Upper lobe of left lung (tissue), 6 donors: ENCODE measurements around the gene ARGLU1. TPM values are rescaled to one million over a fixed set of nuclear protein-coding genes. Genes with fewer than 3 reads are reported as not detected.
A peak's percentile ranks its signal among the peaks of the same experiment; 100 is the strongest.

ENCODE experiments used
- ATAC-seq, 2 donors: fragments of 200-7000 bp; cut with Tn5 transposase; one replicate each; pipeline ENCODE4 v1.9.1; 2022; ENCODE audit warnings: mild to moderate bottlenecking in 2 of 2, moderate library complexity in 2 of 2; ENCODE audit not compliant: low FRiP score in 2 of 2
- DNase-seq, 2 donors: peaks; one replicate each; pipeline ENCODE4 v3.0.0-alpha.2; 2019 to 2020
- H3K27ac ChIP-seq, 4 donors: fragments of 200-600 bp; sonication (generic); one replicate each; pipeline ENCODE4 v1.5.1; 2016 to 2019
- H3K27me3 ChIP-seq, 4 donors: fragments of 200-600 bp; sonication (generic); one replicate each; pipeline ENCODE4 v1.5.1; 2017 to 2019
- H3K36me3 ChIP-seq, 4 donors: fragments of 200-600 bp; sonication (generic); one replicate each; pipeline ENCODE4 v1.5.1; 2016 to 2019
- H3K4me1 ChIP-seq, 4 donors: fragments of 200-600 bp; sonication (generic); one replicate each; pipeline ENCODE4 v1.5.1; 2018 to 2019
- H3K4me3 ChIP-seq, 4 donors: fragments of 200-600 bp; sonication (generic); one replicate each; pipeline ENCODE4 v1.5.1; 2017 to 2019; ENCODE audit warnings: mild to moderate bottlenecking in 2 of 4, moderate library complexity in 1 of 4
- H3K9me3 ChIP-seq, 4 donors: fragments of 200-600 bp; sonication (generic); one replicate each; pipeline ENCODE4 v1.5.1; 2018 to 2019
- EP300 ChIP-seq, 4 donors: sonication (generic); formaldehyde crosslinking; IDR thresholded peaks; one replicate each; pipeline ENCODE4 v1.5.1; 2017; ENCODE audit warnings: antibody characterized with exemption in 4 of 4, control low read depth in 2 of 4
- POLR2A ChIP-seq, 4 donors: fragments of 450-650 bp; IDR thresholded peaks; one replicate each; pipeline ENCODE4 v1.5.1; 2016 to 2017; ENCODE audit warnings: antibody characterized with exemption in 4 of 4, mild to moderate bottlenecking in 2 of 4
- POLR2AphosphoS5 ChIP-seq, 2 donors: sonication (generic); formaldehyde crosslinking; IDR thresholded peaks; one replicate each; pipeline ENCODE4 v1.5.1; 2017; ENCODE audit warnings: antibody characterized with exemption in 2 of 2
- WGBS, 2 donors: methylation state at CpG; one replicate each; pipeline ENCODE4 v1.1.5; 2017 to 2018; 5-methylcytosine and 5-hydroxymethylcytosine counted together
- total RNA-seq, 6 donors: library from RNA; depleted of rRNA in 4 of 6; stranded (reverse); fragments of >200 nt in 4 of 6; gene quantifications; one replicate each; pipeline versions ENCODE4 v1.1.0 to v1.2.1, GENCODE V29; 2016 to 2021
- TF ChIP-seq, protein P1 (sequence below), 6 experiments: fragments of 450-650 bp in 4 of 6; fragments of 200-600 bp in 2 of 6; sonication (generic) in 2 of 6; IDR thresholded peaks; one replicate each; pipeline ENCODE4 v1.5.1; 2016 to 2019; ENCODE audit warnings: antibody characterized with exemption in 6 of 6
- donor health status: DM: no; HTN: no; CAD: no; lungs with moderate emphysema.
- donor health status: DM: no; HTN: yes; CAD: no; lungs with severe emphysema.

Gene ARGLU1
- total RNA-seq, 6 donors from 2014 or later: 73.6 to 411 (median 121) TPM

DNA sequence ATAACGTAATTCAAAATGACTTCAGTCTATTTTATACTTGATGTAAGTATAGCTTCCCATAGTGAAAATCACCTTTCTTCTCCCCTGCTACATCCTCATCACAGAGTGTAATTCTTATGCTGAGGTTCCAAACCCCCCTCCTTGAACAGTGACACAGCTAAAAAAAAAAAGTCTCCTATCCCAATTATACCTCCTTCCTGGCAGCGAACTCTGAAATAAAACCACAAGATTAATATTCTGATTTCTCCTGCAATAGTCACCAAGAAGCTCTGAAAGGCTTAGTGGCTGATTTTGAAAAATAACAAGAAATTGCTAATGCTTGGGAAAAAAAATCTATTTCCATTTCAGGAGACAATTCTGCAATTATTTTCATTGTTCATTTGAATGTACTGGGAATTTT, 68.8 kb downstream of the ARGLU1 start:
- DNase-seq (no peak), ATAC-seq (no peak)
- TF ChIP-seq EP300 (IDR thresholded peaks at IDR 0.05) (no peak), POLR2AphosphoS5 (IDR thresholded peaks at IDR 0.05) (no peak), POLR2A (IDR thresholded peaks at IDR 0.05) (no peak)
- Histone ChIP-seq H3K27me3 (no peaks in the 10 kb centered on the region), H3K4me1 (peaks cover 12 to 32% (median 27%) of the 10 kb centered on the region in 4 donors), H3K27ac (peak overlapping the region in 2 of 4 donors; percentile 43 to 82), H3K9me3 (no peaks in the 10 kb centered on the region), H3K36me3 (peaks cover 0 to 5% (median 0%) of the 10 kb centered on the region in 4 donors), H3K4me3 (no peak overlapping the region)
- 55 to 67% methylated on average over 2 of the region's 2 CpGs for WGBS, 2 donors

DNA sequence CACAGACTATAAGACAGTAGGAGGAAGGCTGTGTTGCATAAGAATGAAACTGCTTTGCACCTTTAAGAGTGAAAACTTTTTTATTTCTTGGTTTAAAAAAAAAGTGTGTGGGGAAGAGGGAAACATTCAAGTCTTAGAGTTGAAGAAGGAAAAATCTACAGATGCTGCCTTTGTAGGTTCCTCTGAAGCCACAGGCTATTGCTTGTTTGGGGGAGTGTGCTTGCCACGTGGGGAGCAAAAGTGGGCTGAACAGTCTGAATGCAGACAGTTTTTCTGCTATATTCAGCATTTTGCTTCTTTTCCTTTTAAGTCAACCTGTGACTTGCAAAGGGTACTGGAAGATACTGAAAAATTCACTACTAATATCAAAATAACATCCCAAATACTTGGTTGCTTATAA, 69.4 kb downstream of the ARGLU1 start:
- WGBS, 2 donors: 24 to 41% methylated on average over 1 of the region's 1 CpG
- peaks cover 12 to 30% (median 29%) of the 10 kb centered on the region in 4 donors for H3K4me1 ChIP-seq
- DNase-seq: no peak
- H3K9me3 ChIP-seq: no peaks in the 10 kb centered on the region
- H3K4me3 ChIP-seq: no peak overlapping the region
- no peaks in the 10 kb centered on the region for H3K27me3 ChIP-seq
- H3K27ac ChIP-seq: peak overlapping the region in 2 of 4 donors; percentile 43 to 82
- TF ChIP-seq POLR2A (IDR thresholded peaks at IDR 0.05) (no peak), POLR2AphosphoS5 (IDR thresholded peaks at IDR 0.05) (no peak), EP300 (IDR thresholded peaks at IDR 0.05) (no peak)
- TF ChIP-seq, protein P1, sequence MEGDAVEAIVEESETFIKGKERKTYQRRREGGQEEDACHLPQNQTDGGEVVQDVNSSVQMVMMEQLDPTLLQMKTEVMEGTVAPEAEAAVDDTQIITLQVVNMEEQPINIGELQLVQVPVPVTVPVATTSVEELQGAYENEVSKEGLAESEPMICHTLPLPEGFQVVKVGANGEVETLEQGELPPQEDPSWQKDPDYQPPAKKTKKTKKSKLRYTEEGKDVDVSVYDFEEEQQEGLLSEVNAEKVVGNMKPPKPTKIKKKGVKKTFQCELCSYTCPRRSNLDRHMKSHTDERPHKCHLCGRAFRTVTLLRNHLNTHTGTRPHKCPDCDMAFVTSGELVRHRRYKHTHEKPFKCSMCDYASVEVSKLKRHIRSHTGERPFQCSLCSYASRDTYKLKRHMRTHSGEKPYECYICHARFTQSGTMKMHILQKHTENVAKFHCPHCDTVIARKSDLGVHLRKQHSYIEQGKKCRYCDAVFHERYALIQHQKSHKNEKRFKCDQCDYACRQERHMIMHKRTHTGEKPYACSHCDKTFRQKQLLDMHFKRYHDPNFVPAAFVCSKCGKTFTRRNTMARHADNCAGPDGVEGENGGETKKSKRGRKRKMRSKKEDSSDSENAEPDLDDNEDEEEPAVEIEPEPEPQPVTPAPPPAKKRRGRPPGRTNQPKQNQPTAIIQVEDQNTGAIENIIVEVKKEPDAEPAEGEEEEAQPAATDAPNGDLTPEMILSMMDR (IDR thresholded peaks at IDR 0.05): no peak
- ATAC-seq: no peak
- peaks cover 0 to 10% (median 3%) of the 10 kb centered on the region in 4 donors for H3K36me3 ChIP-seq

DNA sequence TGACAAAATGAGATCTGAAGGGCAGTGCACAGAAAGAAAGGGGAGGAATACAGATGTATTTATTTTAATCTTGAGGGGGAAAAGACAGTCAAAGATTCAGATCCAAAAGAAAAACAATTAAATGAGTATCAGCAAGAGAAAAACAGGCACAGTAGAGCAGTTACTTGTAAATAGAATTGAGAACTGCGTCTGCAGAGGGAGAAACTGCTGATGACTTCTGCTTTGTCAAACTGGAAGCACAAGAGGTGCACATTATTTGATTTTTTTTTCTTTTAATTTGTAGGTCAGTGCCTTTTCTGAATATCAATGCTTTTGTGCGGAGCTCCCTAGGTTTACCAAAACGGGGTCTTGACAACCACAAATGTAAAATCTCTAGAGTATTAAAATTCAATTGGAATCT, 69.8 kb downstream of the ARGLU1 start:
- DNase-seq (no peak), ATAC-seq (no peak)
- 26 to 33% methylated on average over 3 of the region's 3 CpGs for WGBS, 2 donors
- H3K4me3 ChIP-seq: no peak overlapping the region
- peaks cover 12 to 34% (median 26%) of the 10 kb centered on the region in 4 donors for H3K4me1 ChIP-seq
- peak overlapping the region in 2 of 4 donors; percentile 43 to 82 for H3K27ac ChIP-seq
- TF ChIP-seq, protein P1 (IDR thresholded peaks at IDR 0.05): no peak
- no peak for TF ChIP-seq POLR2AphosphoS5 (IDR thresholded peaks at IDR 0.05)
- TF ChIP-seq POLR2A (IDR thresholded peaks at IDR 0.05): no peak
- TF ChIP-seq EP300 (IDR thresholded peaks at IDR 0.05): no peak
- H3K36me3 ChIP-seq: peaks cover 0 to 15% (median 5%) of the 10 kb centered on the region in 4 donors
- no peaks in the 10 kb centered on the region for H3K9me3 ChIP-seq
- no peaks in the 10 kb centered on the region for H3K27me3 ChIP-seq

DNA sequence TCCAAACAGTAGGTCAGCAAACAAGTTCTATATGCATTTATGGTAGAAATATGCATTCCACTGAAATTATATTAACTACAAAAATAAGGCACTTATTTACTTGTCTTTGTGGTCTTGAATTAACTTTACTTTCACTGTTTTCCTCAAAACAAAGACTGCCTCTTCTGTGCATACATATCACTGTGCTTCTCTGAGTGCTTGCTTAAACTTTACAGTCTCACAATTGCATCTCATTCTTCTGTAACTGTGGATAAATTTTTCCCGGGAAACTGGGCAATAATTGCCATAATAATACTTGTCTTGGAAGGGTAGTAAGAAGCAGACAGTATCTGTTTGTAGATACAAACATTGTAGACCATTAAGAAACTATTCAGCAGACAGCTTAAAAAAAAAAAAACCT, 70.9 kb downstream of the ARGLU1 start:
- H3K36me3 ChIP-seq: peaks cover 7 to 25% (median 15%) of the 10 kb centered on the region in 4 donors
- TF ChIP-seq, protein P1 (IDR thresholded peaks at IDR 0.05): no peak
- TF ChIP-seq EP300 (IDR thresholded peaks at IDR 0.05): no peak
- TF ChIP-seq POLR2A (IDR thresholded peaks at IDR 0.05): no peak
- no peak for TF ChIP-seq POLR2AphosphoS5 (IDR thresholded peaks at IDR 0.05)
- ATAC-seq (no peak), DNase-seq (no peak)
- peak overlapping the region in 2 of 4 donors; percentile 43 to 82 for H3K27ac ChIP-seq
- WGBS, 2 donors: 18 to 28% methylated on average over 1 of the region's 1 CpG
- no peaks in the 10 kb centered on the region for H3K27me3 ChIP-seq
- H3K4me3 ChIP-seq: no peak overlapping the region
- peaks cover 17 to 45% (median 33%) of the 10 kb centered on the region in 4 donors for H3K4me1 ChIP-seq
- no peaks in the 10 kb centered on the region for H3K9me3 ChIP-seq

DNA sequence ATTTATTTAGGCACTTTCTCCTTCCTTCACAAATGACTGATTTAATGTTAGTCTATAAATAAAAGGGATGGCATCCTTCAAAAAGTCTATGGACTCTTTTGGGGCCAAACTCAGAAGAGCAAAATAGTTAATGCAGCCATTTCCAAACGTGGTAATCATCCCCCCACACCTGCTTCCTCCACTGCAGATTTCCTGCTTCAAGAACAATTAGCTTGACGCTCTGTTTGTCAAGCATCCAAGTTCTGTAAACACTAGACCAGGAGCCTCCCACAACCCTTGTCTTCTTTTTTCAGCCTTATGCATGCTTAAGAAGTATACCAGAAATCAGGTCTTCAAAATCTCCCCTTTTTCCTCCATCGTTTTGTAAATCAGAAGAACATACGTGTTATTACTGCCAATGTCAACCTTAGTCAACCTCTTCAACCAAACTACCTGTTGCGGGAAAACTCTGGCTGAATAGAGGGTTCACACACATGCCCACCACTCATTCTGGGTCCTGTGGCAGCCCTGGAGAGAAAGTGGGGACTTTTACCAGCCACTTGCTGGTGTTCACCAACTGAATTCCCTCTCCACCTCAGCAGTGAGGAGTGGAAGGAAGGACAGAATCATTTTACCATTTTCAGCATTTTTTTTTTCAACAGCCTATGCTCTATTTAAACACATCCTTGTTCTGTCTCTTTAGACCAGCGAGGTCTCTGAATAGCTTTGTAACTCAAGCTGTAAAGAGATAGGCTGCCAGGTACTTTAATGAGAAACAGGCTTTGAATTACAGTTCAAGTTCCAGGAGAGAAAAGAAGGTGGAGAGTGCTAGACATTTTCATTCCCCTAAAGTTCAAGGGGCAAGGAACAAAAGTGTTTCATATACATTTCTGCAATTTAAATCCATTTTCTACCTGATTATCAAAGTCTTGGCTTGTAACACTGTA, 71.6 kb downstream of the ARGLU1 start:
- WGBS, 2 donors: 12 to 30% methylated on average over 6 of the region's 6 CpGs
- ATAC-seq: no peak

More for the DNA sequence above, 71.6 kb downstream of the ARGLU1 start:
- peak overlapping the region; percentile 43 to 82 (median 64) for H3K27ac ChIP-seq
- no peaks in the 10 kb centered on the region for H3K9me3 ChIP-seq
- TF ChIP-seq EP300 (IDR thresholded peaks at IDR 0.05) (peak in 2 of 4 donors; percentile 81 to 86), POLR2A (IDR thresholded peaks at IDR 0.05) (no peak), POLR2AphosphoS5 (IDR thresholded peaks at IDR 0.05) (peak; percentile 47 to 69)
- no peaks in the 10 kb centered on the region for H3K27me3 ChIP-seq
- H3K36me3 ChIP-seq: peaks cover 10 to 33% (median 17%) of the 10 kb centered on the region in 4 donors
- no peak overlapping the region for H3K4me3 ChIP-seq
- peaks cover 17 to 51% (median 36%) of the 10 kb centered on the region in 4 donors for H3K4me1 ChIP-seq
- no peak for DNase-seq
